SU-DHL-6 (cell line): ENCODE results near the gene RNF4.
"Not testable (repeated sequence)": the region's sequence is repeated elsewhere in the genome, so short reads cannot be mapped to it uniquely, and the experiment has no call there.

Experiments used
- H2AFZ ChIP-seq: fragments of 200-600 bp; sonication (generic); 2 replicates; pipeline ENCODE4 v1.6.1; 2014; ENCODE audit warnings: low read depth, mild to moderate bottlenecking, moderate library complexity, mixed read lengths, antibody characterized with exemption, low read length; ENCODE audit not compliant: severe bottlenecking
- H3F3A ChIP-seq: fragments of 200-600 bp; shearing (Covaris generic); 2 replicates; pipeline ENCODE4 v1.6.0; 2016; ENCODE audit warnings: antibody characterized with exemption, mild to moderate bottlenecking; ENCODE audit not compliant: insufficient read depth
- H3K27ac ChIP-seq: fragments of 200-600 bp; sonication (generic); 2 replicates; pipeline ENCODE4 v1.5.1; 2016; ENCODE audit warnings: low read depth, mild to moderate bottlenecking, low read length, moderate library complexity, mixed read lengths
- H3K27me3 ChIP-seq: fragments of 200-600 bp; sonication (generic), shearing (Covaris generic); 2 replicates; pipeline ENCODE4 v1.6.0; 2014; ENCODE audit warnings: mild to moderate bottlenecking, low read length
- H3K36me3 ChIP-seq: fragments of 200-600 bp; sonication (generic); 2 replicates; pipeline ENCODE4 v1.6.1; 2014; ENCODE audit warnings: mild to moderate bottlenecking, low read length, mixed read lengths
- H3K4me2 ChIP-seq: fragments of 300-600, 200-600 bp; shearing (Covaris generic), sonication (generic); 2 replicates; pipeline ENCODE4 v1.6.0; 2014; ENCODE audit warnings: low read length, low read depth, mild to moderate bottlenecking; ENCODE audit not compliant: poor library complexity, severe bottlenecking
- H3K4me3 ChIP-seq: fragments of 200-600 bp; sonication (generic); 2 replicates; pipeline ENCODE4 v1.5.1; 2014; ENCODE audit warnings: antibody characterized with exemption, low read length, mild to moderate bottlenecking, mixed read lengths; ENCODE audit not compliant: insufficient read depth, poor library complexity, severe bottlenecking
- H3K79me2 ChIP-seq: fragments of 200-600 bp; sonication (generic); 2 replicates; pipeline ENCODE4 v1.6.1; 2014; ENCODE audit warnings: mild to moderate bottlenecking, low read length, moderate library complexity; ENCODE audit not compliant: insufficient read depth
- H3K9ac ChIP-seq: fragments of 200-600 bp; sonication (generic); 2 replicates; pipeline ENCODE4 v1.7.0; 2014; ENCODE audit warnings: mild to moderate bottlenecking, low read length
- H3K9me2 ChIP-seq: fragments of 200-600 bp; sonication (generic); replicated peaks from 2 replicates; pipeline ENCODE4 v1.6.1; 2014; ENCODE audit warnings: low read length; ENCODE audit not compliant: insufficient read depth
- H3K9me3 ChIP-seq: fragments of 200-600 bp; sonication (generic); 2 replicates; pipeline ENCODE4 v1.6.1; 2014; ENCODE audit warnings: low read length, mixed read lengths; ENCODE audit not compliant: insufficient read depth
- H4K20me1 ChIP-seq: fragments of 200-600 bp; sonication (generic); 2 replicates; pipeline ENCODE4 v1.6.1; 2014; ENCODE audit warnings: low read depth, mild to moderate bottlenecking, antibody characterized with exemption, low read length, moderate library complexity, mixed read lengths
- EZH2phosphoT487 ChIP-seq: fragments of 200-600 bp; sonication (generic), shearing (Covaris generic); conservative IDR thresholded peaks from 2 replicates; pipeline ENCODE4 v1.6.1; 2018; ENCODE audit warnings: mild to moderate bottlenecking, antibody characterized with exemption, low read length, moderate library complexity, mixed read lengths
- TF ChIP-seq, protein P1 (sequence below): fragments of 200-600 bp; sonication (generic); IDR thresholded peaks from one replicate; pipeline ENCODE4 v1.5.1; 2017; ENCODE audit warnings: antibody characterized with exemption, mild to moderate bottlenecking, low read length, moderate library complexity; ENCODE audit not compliant: insufficient read depth, poor library complexity, severe bottlenecking

Gene RNF4

DNA sequence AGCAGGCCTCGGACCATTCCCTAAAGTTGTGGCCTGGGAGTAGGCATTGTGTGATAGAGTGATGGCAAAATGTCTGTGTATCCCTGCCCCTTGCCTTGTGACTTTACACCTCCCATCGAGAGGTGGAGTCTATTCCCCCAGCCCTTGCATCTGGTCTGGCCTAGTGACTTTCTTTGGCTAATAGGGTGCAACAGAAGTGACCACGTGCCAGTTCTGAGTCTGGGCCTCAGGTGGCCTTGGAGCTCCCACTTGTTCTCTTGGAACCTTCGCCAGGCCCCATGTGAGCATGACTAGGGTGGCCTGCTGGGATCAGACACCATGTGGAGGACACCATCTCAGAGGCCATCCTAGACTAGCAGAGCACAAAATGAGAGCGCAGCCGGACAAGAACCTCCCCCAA, 3.9 kb upstream of the RNF4 start:
- no peaks in the 10 kb centered on the region for H3K27me3 ChIP-seq
- H3F3A ChIP-seq: no peaks in the 10 kb centered on the region
- no peaks in the 10 kb centered on the region for H3K9me3 ChIP-seq
- H3K27ac ChIP-seq: no peak overlapping the region
- TF ChIP-seq, protein P1, sequence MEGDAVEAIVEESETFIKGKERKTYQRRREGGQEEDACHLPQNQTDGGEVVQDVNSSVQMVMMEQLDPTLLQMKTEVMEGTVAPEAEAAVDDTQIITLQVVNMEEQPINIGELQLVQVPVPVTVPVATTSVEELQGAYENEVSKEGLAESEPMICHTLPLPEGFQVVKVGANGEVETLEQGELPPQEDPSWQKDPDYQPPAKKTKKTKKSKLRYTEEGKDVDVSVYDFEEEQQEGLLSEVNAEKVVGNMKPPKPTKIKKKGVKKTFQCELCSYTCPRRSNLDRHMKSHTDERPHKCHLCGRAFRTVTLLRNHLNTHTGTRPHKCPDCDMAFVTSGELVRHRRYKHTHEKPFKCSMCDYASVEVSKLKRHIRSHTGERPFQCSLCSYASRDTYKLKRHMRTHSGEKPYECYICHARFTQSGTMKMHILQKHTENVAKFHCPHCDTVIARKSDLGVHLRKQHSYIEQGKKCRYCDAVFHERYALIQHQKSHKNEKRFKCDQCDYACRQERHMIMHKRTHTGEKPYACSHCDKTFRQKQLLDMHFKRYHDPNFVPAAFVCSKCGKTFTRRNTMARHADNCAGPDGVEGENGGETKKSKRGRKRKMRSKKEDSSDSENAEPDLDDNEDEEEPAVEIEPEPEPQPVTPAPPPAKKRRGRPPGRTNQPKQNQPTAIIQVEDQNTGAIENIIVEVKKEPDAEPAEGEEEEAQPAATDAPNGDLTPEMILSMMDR: no peak
- no peak for TF ChIP-seq EZH2phosphoT487
- H3K36me3 ChIP-seq: no peaks in the 10 kb centered on the region
- peaks cover 2% of the 10 kb centered on the region; the same call in 1 of the 2 replicates for H4K20me1 ChIP-seq
- no peak overlapping the region for H3K9ac ChIP-seq
- no peak overlapping the region for H3K4me2 ChIP-seq
- no peak overlapping the region for H2AFZ ChIP-seq
- H3K4me3 ChIP-seq: no peak overlapping the region
- H3K9me2 ChIP-seq: no peaks in the 10 kb centered on the region
- H3K79me2 ChIP-seq: peaks cover 16% of the 10 kb centered on the region

- not testable (repeated sequence) for H4K20me1 ChIP-seq, H3K9me3 ChIP-seq, H3K27me3 ChIP-seq, H3K9me2 ChIP-seq, H3K9ac ChIP-seq, H3F3A ChIP-seq, H2AFZ ChIP-seq, H3K4me3 ChIP-seq, H3K27ac ChIP-seq, H3K36me3 ChIP-seq, H3K4me2 ChIP-seq
- H3K79me2 ChIP-seq: peaks cover 21% of the 10 kb centered on the region
Observed at GRCh38 chr4:2465544-2465943, 3.4 kb upstream of the RNF4 start.

DNA sequence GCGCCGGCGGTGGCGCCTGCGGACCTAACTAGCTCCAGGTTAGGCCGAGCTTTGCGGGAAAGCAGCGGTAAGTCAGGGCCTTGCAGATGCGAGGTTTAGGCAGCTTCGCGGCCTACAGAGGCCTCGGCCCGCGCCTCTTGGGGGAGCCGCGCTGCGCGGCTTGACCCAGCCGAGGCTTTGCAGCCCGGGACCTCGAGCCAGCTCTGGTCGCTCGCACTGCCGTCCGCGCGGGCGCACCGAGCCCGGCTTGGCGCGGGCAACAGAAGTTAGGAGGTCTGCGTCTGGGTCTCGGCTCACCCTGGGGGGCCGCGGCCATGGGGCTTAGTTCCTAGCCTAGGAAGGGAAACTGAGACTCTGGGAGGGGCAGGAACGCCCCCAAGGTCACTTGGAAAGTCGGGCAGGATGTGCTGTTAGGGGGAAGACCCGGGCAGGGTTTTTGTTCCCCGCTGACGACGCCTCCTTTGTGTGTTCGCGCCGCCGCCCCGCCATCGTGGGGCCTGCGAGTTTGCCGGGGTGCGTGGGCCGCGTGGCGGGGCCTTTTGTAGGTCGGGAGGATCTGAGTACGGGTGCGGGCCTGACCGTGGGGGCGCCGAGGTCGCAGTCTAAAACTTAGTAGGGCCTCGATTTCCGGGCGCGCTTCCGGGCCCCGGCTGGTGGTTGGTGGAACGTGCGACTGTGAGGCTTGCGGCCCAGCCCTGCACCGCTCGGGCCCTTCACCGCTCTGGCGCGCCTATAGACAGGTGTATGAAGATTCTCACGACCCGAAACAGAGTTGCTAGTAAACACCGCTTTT, 482 bp downstream of the RNF4 start:
- Histone ChIP-seq H3K27me3 (no peaks in the 10 kb centered on the region), H3K4me3 (peak overlapping the region; percentile 77), H3K9me2 (no peaks in the 10 kb centered on the region), H3F3A (no peaks in the 10 kb centered on the region), H4K20me1 (peaks cover 26% of the 10 kb centered on the region), H2AFZ (peak overlapping the region; percentile 12), H3K27ac (peak overlapping the region; percentile 83), H3K9ac (peak overlapping the region; percentile 89), H3K4me2 (peak overlapping the region; percentile 88), H3K79me2 (peaks cover 60% of the 10 kb centered on the region), H3K36me3 (peaks cover 19% of the 10 kb centered on the region), H3K9me3 (no peaks in the 10 kb centered on the region)
- TF ChIP-seq, protein P1: no peak
- TF ChIP-seq EZH2phosphoT487: no peak

DNA sequence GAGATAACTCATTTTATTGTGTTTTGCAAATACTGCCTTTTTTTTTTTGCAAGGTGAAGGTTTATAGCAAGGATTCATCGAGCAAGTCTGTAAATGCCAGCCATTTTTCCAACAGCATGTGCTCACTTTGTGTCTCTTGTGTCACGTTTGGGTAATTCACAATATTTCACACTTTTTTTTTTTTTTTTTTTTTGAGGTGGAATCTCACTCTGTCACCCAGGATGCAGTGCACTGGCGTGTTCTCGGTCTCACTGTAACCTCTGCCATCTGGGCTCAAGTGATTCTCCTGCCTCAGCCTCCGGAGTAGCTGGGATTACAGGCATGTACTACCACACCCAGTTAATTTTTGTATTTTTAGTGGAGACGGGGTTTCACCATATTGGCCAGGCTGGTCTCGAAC, 1.9 kb downstream of the RNF4 start:
- H3K4me3 ChIP-seq: peak overlapping the region; percentile 77
- no peak overlapping the region for H3K27ac ChIP-seq
- TF ChIP-seq, protein P1: no peak
- no peak for TF ChIP-seq EZH2phosphoT487
- peaks cover 29% of the 10 kb centered on the region for H4K20me1 ChIP-seq
- peaks cover 74% of the 10 kb centered on the region for H3K79me2 ChIP-seq
- H3K9me2 ChIP-seq: no peaks in the 10 kb centered on the region
- no peaks in the 10 kb centered on the region for H3F3A ChIP-seq
- peak overlapping the region; percentile 88 for H3K4me2 ChIP-seq
- H2AFZ ChIP-seq: no peak overlapping the region
- H3K9me3 ChIP-seq: no peaks in the 10 kb centered on the region
- no peaks in the 10 kb centered on the region for H3K27me3 ChIP-seq
- H3K9ac ChIP-seq: peak overlapping the region; percentile 89
- H3K36me3 ChIP-seq: peaks cover 21% of the 10 kb centered on the region
